ENCODE data around the gene ROCK2.
A peak's percentile ranks its signal among the peaks of the same experiment; 100 is the strongest.

ROCK2 gene

GRCh38 chr2:11366326-11366741 lies 21.9 kb upstream of the ROCK2 start:
- DNase-seq = no peak

DNA sequence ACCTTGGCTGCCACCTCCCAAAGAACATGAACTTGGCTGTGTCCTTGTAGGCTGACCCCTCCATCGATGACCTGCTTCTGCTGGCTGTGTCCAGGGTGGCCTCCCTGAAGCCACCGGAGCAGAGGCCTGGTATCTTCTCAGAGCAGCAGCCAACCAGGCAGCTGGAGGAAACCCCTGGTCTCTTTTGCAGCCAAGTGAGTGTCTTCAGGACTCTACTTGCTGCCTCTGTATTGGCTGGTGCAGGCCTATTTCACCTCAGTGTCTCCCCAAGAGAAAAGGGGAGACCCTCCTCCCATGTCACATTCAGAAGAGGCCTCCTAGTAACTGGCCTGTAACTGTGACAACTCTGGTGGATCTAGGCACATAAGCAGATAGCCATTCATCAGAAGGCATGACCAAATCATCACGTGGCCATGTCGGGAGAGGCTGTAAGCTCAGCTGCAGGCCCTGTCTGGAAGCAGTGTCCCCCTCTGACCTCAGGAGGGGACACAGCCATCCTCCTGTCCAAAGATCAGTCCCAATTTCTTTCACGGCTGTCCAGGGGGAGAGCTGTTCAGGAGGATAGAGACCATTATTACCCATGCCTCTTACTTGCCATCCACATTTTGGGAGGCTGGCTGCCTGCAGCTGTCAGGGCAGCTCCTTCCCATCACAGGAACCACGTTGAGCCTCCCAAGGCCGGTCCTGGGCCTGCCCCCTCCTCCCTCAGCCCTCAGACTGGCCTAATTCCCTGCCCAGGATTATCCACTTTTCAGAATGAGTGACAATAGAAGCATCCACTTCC lies 20.9 kb upstream of the ROCK2 start:
- DNase-seq = no peak

DNA sequence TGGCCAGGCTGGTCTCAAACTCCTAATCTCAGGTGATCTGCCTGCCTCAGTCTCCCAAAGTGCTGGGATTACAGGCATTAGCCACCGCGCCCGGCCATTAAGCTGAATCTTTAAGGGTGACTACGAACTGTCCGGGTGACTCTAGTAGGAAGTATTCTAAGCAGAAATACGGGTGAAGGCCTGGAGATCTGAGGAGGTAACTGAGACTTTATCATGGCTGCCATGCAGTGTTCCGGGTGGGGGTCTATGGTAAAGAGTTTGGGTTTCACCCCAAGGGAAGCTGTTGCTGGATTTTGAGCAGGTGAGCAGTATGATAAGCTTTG lies 20.1 kb upstream of the ROCK2 start:
- no peak for DNase-seq

GRCh38 chr2:11363868-11364564 lies 19.6 kb upstream of the ROCK2 start:
- no peak for DNase-seq

DNA sequence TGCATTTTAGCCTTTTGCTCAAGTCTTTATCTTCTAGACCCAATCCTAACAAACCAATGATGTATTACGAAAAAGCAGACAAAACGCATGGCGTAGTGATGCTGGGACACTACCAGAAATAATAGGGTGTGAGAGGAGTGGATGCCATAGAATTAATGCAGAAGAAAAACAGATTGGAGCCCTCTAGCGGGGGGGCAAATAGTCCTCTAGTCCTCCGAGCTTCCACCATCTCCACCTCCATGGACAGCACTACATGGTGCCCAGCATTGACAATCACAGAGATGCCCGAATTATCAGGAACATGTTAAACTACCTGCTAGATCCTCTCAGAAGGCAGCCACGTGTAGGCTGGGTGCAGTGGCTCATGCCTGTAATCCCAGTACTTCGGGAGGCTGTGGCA lies 15.4 kb upstream of the ROCK2 start:
- no peak for DNase-seq

- DNase-seq = no peak
Observed at GRCh38 chr2:11357428-11357972, 13.1 kb upstream of the ROCK2 start.

GRCh38 chr2:11356764-11357163 lies 12.3 kb upstream of the ROCK2 start:
- DNase-seq = no peak

- DNase-seq = no peak
Observed at GRCh38 chr2:11355194-11356053, 11.0 kb upstream of the ROCK2 start.

DNA sequence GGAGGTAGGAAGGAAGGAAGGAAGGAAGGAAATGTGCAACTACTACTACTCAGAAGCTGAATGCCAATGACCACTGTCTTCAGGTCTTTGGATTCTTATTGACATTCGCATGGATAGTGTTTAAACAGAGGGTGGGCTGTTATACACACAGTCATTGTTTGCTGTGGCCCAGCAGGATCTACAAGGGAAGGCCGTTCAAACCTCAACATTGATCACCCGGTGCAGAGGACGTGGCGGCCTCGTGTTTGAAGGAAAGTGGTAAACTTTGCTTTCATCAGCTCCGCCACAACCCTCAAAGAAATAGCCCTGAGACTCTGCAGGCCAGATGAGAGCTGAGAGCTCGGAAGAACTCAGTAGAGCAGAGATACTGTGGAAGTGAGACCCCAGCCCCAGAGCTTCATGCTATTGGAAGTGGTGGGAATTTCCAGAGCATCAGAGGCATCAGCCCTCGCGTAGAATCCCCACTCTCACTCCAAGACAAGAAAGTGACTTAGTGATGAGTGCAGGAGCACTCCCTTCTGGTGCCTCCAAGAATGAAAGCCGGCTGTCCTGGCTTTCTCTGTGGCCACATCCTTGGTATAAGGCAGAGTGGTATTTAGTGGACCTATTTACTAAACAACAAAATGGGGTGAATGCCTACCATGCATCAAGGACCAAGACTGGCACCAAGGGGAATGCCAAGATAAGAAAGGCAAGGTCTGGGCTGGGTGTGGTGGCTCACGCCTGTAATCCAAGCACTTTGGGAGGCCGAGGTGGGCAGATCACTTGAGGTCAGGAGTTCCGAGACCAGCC lies 10.1 kb upstream of the ROCK2 start:
- DNase-seq = no peak

DNA sequence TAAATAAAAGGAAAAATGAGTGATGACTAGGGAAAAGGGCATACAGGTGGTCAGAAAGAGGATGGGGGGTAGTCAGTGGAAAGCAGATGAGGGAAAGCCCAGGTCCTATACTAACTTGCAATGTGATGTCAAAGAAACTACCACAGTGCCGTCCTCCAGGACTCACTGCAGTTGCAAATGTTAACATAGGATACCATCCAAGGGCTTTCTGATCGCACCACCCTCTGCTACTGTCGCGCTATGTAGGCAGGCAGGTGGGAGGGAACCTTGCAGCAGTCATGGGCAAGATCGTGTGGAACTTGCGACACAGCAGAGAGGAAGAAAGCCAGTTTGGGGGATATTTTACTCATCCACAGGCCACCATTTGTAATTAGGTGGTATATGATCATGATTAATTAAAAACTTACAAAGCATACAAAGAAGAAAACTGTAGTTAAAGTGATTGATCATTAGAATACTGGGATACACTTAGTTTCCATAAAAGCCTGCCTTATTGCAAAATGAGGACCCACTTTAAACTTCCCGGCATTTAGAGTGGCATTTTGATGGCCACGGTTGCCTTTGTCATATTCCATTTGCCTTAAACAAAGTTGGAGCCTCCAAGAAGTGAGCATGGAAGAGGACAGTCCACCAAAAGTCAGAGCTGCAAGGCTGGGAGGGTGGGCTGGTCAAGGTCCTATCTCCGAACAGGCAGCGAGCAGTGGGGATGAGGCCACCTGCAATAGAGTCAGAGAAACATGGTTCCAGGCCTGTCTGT lies 8.5 kb upstream of the ROCK2 start:
- DNase-seq = no peak

GRCh38 chr2:11348209-11348749 lies 3.8 kb upstream of the ROCK2 start:
- no peak for DNase-seq

DNA sequence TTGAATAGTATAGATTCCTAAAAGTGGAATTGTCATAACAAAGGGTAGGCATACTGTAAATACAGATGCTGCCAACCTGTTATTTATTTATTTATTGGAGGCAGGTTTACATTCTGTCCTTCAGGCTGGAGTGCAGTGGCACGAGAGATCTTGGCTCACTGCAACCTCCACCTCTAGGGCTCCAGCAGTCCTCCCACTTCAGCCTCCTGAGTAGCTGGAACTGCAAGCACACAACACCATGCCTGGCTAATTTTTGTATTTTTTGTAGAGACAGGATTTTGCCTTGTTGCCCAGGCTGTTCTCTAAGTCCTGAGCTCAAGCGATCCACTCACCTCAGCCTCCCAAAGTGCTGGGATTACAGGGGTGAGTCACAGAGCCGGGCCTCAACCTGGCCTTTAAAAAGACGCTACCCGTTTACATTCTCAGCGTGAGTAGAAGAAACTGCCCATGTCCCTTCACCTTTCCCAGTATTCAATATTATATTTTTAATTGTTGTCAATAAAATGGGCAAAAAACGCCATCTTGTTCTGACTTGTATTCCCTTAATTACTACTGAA lies 3.0 kb upstream of the ROCK2 start:
- no peak for DNase-seq

GRCh38 chr2:11346023-11346482 lies 1.6 kb upstream of the ROCK2 start:
- no peak for DNase-seq

- peak; percentile 29 for DNase-seq
Observed at GRCh38 chr2:11344956-11345677, 681 bp upstream of the ROCK2 start.

- peak; percentile 58 for DNase-seq
Observed at GRCh38 chr2:11343650-11344341, 640 bp downstream of the ROCK2 start.

- DNase-seq = no peak
Observed at GRCh38 chr2:11343368-11343649, 1.1 kb downstream of the ROCK2 start.

DNA sequence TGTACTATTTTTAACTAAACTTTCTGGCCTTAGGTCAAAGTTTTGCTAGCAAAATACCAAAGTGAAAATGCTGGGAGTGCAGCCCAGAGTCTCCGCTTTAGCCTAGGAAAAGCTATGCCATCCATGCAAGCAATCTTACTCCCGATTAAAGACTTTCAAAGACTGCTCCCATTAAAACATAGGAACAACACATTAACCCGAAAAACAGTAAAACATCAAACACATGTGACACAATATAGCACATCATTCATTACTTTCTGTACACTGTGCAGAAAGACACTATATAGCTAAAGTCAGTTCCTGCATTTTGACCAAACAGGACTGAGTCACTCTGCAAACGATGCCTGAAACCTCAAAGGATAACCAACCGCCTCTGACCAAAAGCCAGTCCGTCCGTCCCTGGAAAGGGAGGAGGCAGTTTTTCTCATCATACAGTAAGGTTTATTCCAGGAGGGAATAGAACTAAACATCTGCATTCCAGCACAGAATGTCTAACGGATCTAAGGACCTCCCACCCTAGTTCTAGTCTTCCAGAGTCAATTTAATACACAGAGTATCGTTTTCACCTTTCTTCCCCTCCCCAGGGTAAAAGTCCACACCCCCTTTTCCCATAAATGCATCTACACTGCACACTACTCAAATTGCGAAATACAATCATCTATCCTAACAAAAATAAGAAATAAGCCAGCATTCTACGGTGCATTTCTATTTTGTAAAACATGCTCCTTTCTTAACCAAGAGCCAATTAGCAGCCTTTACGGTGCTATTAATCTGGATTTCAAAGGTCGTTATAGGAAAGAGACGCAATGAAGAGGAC lies 1.7 kb downstream of the ROCK2 start:
- peak; percentile 35 for DNase-seq

DNA sequence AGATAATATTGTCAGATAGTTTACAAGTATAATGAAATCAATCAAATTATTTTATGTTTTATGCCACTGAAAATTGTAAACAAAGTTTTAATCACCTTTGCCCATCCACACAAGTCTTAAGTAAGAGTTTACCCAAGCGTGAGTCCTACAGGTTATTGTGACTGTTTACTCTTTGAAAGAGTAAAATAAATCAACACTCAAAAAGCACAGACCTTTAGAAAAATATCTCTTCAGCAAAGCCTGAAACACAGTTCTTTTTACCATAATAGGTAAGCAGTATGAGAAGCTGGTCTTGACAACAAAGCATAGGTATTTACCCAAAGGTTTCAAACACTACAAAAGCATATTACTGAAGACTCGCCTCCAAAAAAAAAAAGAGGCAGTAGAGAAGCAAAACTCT lies 3.7 kb downstream of the ROCK2 start:
- DNase-seq = no peak

DNA sequence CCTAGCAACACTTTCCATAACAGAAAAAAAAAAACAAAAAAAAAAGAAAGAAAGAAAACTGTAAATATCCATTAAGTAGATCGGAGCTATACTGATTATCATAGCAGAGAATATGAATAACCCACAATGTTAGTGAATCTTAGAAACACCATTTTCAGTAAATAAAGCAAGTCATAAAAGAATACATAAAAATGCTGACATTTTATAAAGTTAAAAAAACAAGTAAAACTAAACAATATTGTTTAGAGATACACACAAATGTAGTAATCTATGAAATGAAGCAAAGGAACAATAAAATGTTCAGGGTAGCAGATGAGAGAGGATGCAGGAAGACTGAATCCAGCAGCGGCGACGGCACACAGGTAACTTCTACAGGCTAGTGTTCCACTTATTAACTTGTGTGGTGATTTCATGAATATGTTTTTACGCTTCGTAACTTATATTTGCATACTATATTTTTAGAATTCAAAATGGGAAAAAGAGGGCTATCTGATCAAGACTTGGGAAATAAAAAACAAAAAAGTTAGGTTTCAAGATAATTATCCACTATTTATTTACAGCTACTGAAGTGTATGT lies 4.8 kb downstream of the ROCK2 start:
- no peak for DNase-seq

All from NCI-H510A treated with DMSO at 0.1 percent for 48 hours (cell line).